HUES6 (cell line): ENCODE data around the gene RANBP3L.
"Not testable (repeated sequence)": the region's sequence is repeated elsewhere in the genome, so short reads cannot be mapped to it uniquely, and the experiment has no call there.

Experiments
- H3K27ac ChIP-seq: 2 replicates; pipeline ENCODE4 v1.7.0; 2013; ENCODE audit warnings: low read depth, mild to moderate bottlenecking, low read length, inconsistent platforms
- H3K27me3 ChIP-seq: 2 replicates; pipeline ENCODE4 v1.6.1; 2013; ENCODE audit warnings: low read length; ENCODE audit not compliant: control insufficient read depth, insufficient read depth
- H3K36me3 ChIP-seq: 2 replicates; pipeline ENCODE4 v1.6.1; 2013; ENCODE audit warnings: low read length; ENCODE audit not compliant: control insufficient read depth, insufficient read depth
- H3K4me1 ChIP-seq: 2 replicates; pipeline ENCODE4 v1.6.1; 2013; ENCODE audit warnings: low read length; ENCODE audit not compliant: control insufficient read depth, insufficient read depth
- H3K4me3 ChIP-seq: 2 replicates; pipeline ENCODE4 v1.5.1; 2013; ENCODE audit warnings: low read depth, low read length
- H3K9ac ChIP-seq: one replicate; pipeline ENCODE4 v1.6.1; 2013; ENCODE audit warnings: mild to moderate bottlenecking, low read length
- H3K9me3 ChIP-seq: 2 replicates; pipeline ENCODE4 v1.6.1; 2013; ENCODE audit warnings: low read depth, low read length; ENCODE audit not compliant: control insufficient read depth, insufficient read depth

RANBP3L gene

DNA sequence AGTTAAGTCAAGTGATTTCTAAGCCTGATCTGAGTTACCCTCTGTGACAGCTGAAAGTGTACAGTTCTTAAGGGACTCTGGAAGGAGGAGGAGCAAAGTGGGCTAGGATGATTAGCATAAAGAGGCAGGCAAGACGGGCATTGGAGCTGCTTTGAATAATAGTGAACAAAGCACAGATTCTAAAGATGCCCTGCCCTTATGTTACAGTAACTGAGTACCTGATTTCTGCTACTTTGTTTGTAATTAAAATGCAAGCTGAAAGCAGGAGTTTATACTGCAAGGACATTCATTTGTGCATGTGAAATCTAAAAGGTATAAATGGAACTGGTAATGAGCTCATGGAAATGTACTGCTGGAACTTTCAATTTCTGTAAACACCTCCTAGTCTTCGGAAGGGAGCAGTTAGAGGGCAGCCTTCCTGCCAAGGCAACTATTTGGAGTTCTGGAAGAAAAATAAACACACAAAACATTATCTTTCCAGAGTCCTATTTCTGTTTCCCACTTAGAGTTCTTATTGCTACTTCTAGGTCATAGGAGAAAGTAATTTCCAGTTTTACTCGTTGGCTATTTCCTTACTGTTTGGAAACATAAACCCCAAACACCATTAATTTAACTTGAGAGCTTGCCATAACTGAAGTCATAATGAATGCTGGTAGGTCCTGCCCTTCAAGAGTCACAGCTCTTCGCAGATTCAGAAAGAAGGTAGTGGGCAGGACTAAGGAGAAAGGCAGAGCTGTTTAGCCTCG is at the start of gene RANBP3L:
TSS of gene RANBP3L (minus strand) at position 45 of the 746 bp plus-strand sequence. CDS start 486 bp downstream, outside the sequence.
- H3K27me3 ChIP-seq: no peaks in the 10 kb centered on the region
- no peak within 1 kb of the TSS for H3K27ac ChIP-seq
- H3K36me3 ChIP-seq: no peaks in the 10 kb centered on the region
- H3K4me3 ChIP-seq: no peak within 1 kb of the TSS
- no peak within 1 kb of the TSS for H3K9ac ChIP-seq
- no peaks in the 10 kb centered on the region for H3K9me3 ChIP-seq
- peaks cover 5% of the 10 kb centered on the region for H3K4me1 ChIP-seq

- Histone ChIP-seq H3K4me3 (no peak overlapping the region), H3K9ac (no peak overlapping the region), H3K9me3 (peaks cover 5% of the 10 kb centered on the region; the same call in 1 of the 2 replicates), H3K36me3 (no peaks in the 10 kb centered on the region), H3K4me1 (no peaks in the 10 kb centered on the region), H3K27ac (no peak overlapping the region), H3K27me3 (no peaks in the 10 kb centered on the region)
These were observed 45.4 kb upstream of the RANBP3L start for GRCh38 chr5:36346896-36347690.

DNA sequence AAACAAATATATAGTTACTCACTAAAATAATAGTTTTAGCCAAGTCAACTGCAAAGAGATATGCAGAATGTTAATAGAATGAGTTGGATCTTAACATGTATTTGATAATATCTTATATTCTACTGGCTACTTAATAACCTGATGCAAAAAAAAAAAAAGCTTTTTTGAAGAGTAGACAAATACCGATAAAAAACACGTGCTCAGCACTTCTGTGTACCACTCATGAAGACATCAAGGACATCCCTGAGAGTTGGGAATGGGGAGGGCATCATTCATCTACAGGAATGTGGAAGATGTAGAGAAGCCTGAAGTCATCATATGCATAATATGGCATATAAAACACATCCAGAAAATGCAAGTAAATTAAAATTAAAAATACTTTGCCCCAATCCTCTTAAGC is 43.2 kb upstream of the RANBP3L start:
- Histone ChIP-seq H3K9me3 (peaks cover 5% of the 10 kb centered on the region; the same call in 1 of the 2 replicates), H3K4me1 (0 out of 2 replicates have a peak, but pooled peaks cover 3% of the 10 kb centered on the region), H3K4me3 (no peak overlapping the region), H3K27ac (no peak overlapping the region), H3K36me3 (no peaks in the 10 kb centered on the region), H3K27me3 (no peaks in the 10 kb centered on the region), H3K9ac (no peak overlapping the region)

DNA sequence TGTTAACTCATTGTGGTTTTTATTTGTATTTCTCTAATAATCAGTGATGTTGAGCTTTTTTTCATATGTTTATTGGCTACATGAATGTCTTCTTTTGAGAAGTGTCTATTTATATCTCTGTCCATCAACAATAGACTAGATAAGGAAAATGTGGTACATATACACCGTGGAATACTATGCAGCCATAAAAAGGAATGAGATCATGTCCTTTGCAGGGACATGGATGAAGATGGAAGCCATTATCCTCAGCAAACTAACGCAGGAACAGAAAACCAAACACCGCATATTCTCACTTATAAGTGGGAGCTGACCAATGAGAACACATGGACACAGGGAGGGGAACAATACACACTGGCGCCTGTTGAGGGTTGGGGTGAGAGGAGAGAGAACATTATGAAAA is 40.0 kb upstream of the RANBP3L start:
- not testable (repeated sequence) for H3K9ac ChIP-seq, H3K36me3 ChIP-seq, H3K9me3 ChIP-seq, H3K4me1 ChIP-seq, H3K27ac ChIP-seq, H3K4me3 ChIP-seq, H3K27me3 ChIP-seq

DNA sequence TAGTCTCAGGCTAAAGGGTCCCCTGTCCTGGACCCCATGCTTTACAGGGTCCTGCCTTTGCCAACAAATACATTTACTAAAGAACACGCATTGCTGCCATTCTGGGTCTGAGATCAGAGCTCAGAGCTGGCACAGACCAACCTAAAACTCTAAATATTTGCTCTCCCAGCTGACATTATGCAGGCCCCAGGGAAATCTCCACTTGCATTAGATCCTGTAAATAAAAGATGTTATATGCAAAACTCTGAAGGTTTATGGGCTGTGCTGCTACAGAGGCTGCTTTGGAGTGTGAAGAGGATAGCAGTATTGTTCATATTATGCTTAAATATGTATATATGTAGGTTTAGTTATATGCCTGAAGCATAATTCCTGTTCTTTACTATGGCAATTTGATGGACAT is 35.9 kb upstream of the RANBP3L start:
- Histone ChIP-seq H3K4me3 (no peak overlapping the region), H3K4me1 (0 out of 2 replicates have a peak, but pooled peaks cover 3% of the 10 kb centered on the region), H3K9ac (no peak overlapping the region), H3K9me3 (no peaks in the 10 kb centered on the region), H3K27me3 (no peaks in the 10 kb centered on the region), H3K27ac (no peak overlapping the region), H3K36me3 (no peaks in the 10 kb centered on the region)

DNA sequence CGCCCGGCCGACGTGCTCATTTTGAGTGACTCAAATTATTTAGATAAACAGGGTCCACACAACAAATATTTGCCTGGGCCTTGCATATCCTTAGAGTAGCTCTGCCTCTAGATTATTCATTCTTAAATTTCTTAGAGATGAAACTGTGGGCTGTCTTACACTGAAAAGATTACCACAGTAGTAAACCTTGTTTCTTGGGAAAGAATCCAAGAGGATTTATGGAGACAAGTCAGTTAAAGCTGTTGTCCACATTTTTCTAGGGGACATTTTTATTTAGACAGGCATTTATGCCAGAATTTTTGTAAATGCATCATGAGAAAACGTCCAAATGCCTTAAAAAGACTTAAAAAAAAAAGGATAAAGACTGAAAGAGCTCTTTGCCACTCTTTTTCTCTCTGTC is 32.6 kb upstream of the RANBP3L start:
- Histone ChIP-seq H3K9ac (no peak overlapping the region), H3K9me3 (no peaks in the 10 kb centered on the region), H3K27ac (no peak overlapping the region), H3K27me3 (no peaks in the 10 kb centered on the region), H3K4me3 (no peak overlapping the region), H3K4me1 (no peaks in the 10 kb centered on the region), H3K36me3 (no peaks in the 10 kb centered on the region)

GRCh38 chr5:36332720-36333119 is 31.0 kb upstream of the RANBP3L start:
- not testable (repeated sequence) for H3K27ac ChIP-seq, H3K27me3 ChIP-seq, H3K36me3 ChIP-seq, H3K4me1 ChIP-seq, H3K4me3 ChIP-seq, H3K9me3 ChIP-seq, H3K9ac ChIP-seq

GRCh38 chr5:36325196-36325595 is 23.5 kb upstream of the RANBP3L start:
- H3K36me3 ChIP-seq: no peaks in the 10 kb centered on the region
- H3K4me1 ChIP-seq: no peaks in the 10 kb centered on the region
- H3K4me3 ChIP-seq: no peak overlapping the region
- no peak overlapping the region for H3K9ac ChIP-seq
- no peaks in the 10 kb centered on the region for H3K27me3 ChIP-seq
- no peak overlapping the region for H3K27ac ChIP-seq
- H3K9me3 ChIP-seq: no peaks in the 10 kb centered on the region

GRCh38 chr5:36323926-36324781 is 22.5 kb upstream of the RANBP3L start:
- no peaks in the 10 kb centered on the region for H3K36me3 ChIP-seq
- H3K27me3 ChIP-seq: no peaks in the 10 kb centered on the region
- no peak overlapping the region for H3K4me3 ChIP-seq
- no peaks in the 10 kb centered on the region for H3K4me1 ChIP-seq
- H3K9me3 ChIP-seq: no peaks in the 10 kb centered on the region
- H3K9ac ChIP-seq: no peak overlapping the region
- H3K27ac ChIP-seq: no peak overlapping the region

- Histone ChIP-seq H3K9ac (no peak overlapping the region), H3K4me3 (no peak overlapping the region)
These were observed 11.4 kb upstream of the RANBP3L start for GRCh38 chr5:36312953-36313672.

More at GRCh38 chr5:36312953-36313672, 11.4 kb upstream of the RANBP3L start:
- Histone ChIP-seq H3K36me3 (no peaks in the 10 kb centered on the region), H3K27me3 (no peaks in the 10 kb centered on the region), H3K27ac (no peak overlapping the region), H3K4me1 (no peaks in the 10 kb centered on the region), H3K9me3 (no peaks in the 10 kb centered on the region)
